Loucy (cell line): ENCODE data around the gene SCYL3.

Experiments
- CTCF ChIP-seq: fragments of 200-600 bp; sonication (generic); conservative IDR thresholded peaks from 2 replicates; pipeline ENCODE4 v1.5.1; 2014; ENCODE audit warnings: mild to moderate bottlenecking, antibody characterized with exemption, low read length
- EZH2phosphoT487 ChIP-seq: fragments of 200-600 bp; IDR thresholded peaks from 2 replicates; pipeline ENCODE4 v1.6.1; 2018; ENCODE audit warnings: antibody characterized with exemption, mild to moderate bottlenecking, moderate library complexity, borderline replicate concordance

- TF ChIP-seq CTCF (no peak), EZH2phosphoT487 (no peak)
Measured at GRCh38 chr1:169892176-169892926, 1.3 kb downstream of the SCYL3 start.
